ENCODE measurements around the gene TICAM1.

TICAM1 gene

GRCh38 chr19:4831304-4831978 lies at the start of gene TICAM1:
Gene TICAM1, minus strand, starts transcription at chr19:4831712. Its CDS starts 13,335 bp downstream, at chr19:4818377.
- POLR2A ChIA-PET (ENCODE audit: low non-redundant PET) = no interaction called here
- peak within 1 kb of the TSS; percentile 86 for H3K27ac ChIP-seq
- DNase-seq (ENCODE audit: low spot score) = peak; percentile 76
- CTCF ChIA-PET = interaction anchor here (0.6 kb wide), 1 partner anchor 81 kb away, joined by 3 read pairs; no protein-coding TSS in a partner anchor
- TF ChIP-seq CTCF (conservative IDR thresholded peaks at IDR 0.05; ENCODE audit: low read depth) = no peak

- DNase-seq (ENCODE audit: low spot score) = no peak
- CTCF ChIA-PET = interaction anchor here (0.6 to 1.2 kb wide), 4 partner anchors 15 to 98 kb away, joined by 3 to 6 read pairs (median 4); no protein-coding TSS in a partner anchor
- peak overlapping the region; percentile 71 for H3K27ac ChIP-seq
- POLR2A ChIA-PET (ENCODE audit: low non-redundant PET) = no interaction called here
- no peak for TF ChIP-seq CTCF (conservative IDR thresholded peaks at IDR 0.05; ENCODE audit: low read depth)
Measured at GRCh38 chr19:4879041-4879440, 47.5 kb upstream of the TICAM1 start.

GRCh38 chr19:4878491-4878968 lies 47.0 kb upstream of the TICAM1 start:
- no peak for DNase-seq (ENCODE audit: low spot score)
- POLR2A ChIA-PET (ENCODE audit: low non-redundant PET) = no interaction called here
- no peak for TF ChIP-seq CTCF (conservative IDR thresholded peaks at IDR 0.05; ENCODE audit: low read depth)
- peak overlapping the region; percentile 71 for H3K27ac ChIP-seq
- CTCF ChIA-PET = interaction anchor here (0.6 to 0.9 kb wide), 3 partner anchors 14 to 99 kb away, joined by 3 to 6 read pairs (median 4); no protein-coding TSS in a partner anchor

- CTCF ChIA-PET = interaction anchor here (0.8 to 0.9 kb wide), 2 partner anchors 33 to 100 kb away, joined by 3 to 4 read pairs; no protein-coding TSS in a partner anchor
- POLR2A ChIA-PET (ENCODE audit: low non-redundant PET) = interaction anchor here (0.6 kb wide), 1 partner anchor 11 kb away, joined by 3 read pairs; the partner anchor contains the start of gene PLIN3
- peak overlapping the region; percentile 71 for H3K27ac ChIP-seq
Measured at GRCh38 chr19:4877753-4878490, 46.4 kb upstream of the TICAM1 start.

GRCh38 chr19:4873930-4874329 lies 42.4 kb upstream of the TICAM1 start:
- TF ChIP-seq CTCF (conservative IDR thresholded peaks at IDR 0.05; ENCODE audit: low read depth) = no peak
- no peak overlapping the region for H3K27ac ChIP-seq
- ChIA-PET POLR2A (ENCODE audit: low non-redundant PET) (no interaction called here), CTCF (interaction anchor here (1.3 to 1.8 kb wide), 2 partner anchors 38 to 157 kb away, joined by 4 to 12 read pairs; no protein-coding TSS in a partner anchor)
- no peak for DNase-seq (ENCODE audit: low spot score)

More at GRCh38 chr19:4877753-4878490, 46.4 kb upstream of the TICAM1 start:
- no peak for TF ChIP-seq CTCF (conservative IDR thresholded peaks at IDR 0.05; ENCODE audit: low read depth)
- DNase-seq (ENCODE audit: low spot score) = no peak

GRCh38 chr19:4871711-4872110 lies 40.2 kb upstream of the TICAM1 start:
- ChIA-PET POLR2A (ENCODE audit: low non-redundant PET) (no interaction called here), CTCF (interaction anchor here (1.6 to 2.3 kb wide), 2 partner anchors 35 to 41 kb away, joined by 3 to 7 read pairs; no protein-coding TSS in a partner anchor)
- TF ChIP-seq CTCF (conservative IDR thresholded peaks at IDR 0.05; ENCODE audit: low read depth) = no peak

More at GRCh38 chr19:4871711-4872110, 40.2 kb upstream of the TICAM1 start:
- peak overlapping the region; percentile 87 for H3K27ac ChIP-seq
- no peak for DNase-seq (ENCODE audit: low spot score)
